GM12872 (cell line): Measurements from ENCODE around the gene KRT26.

ENCODE experiments used
- CTCF ChIP-seq: IDR thresholded peaks from 3 replicates; pipeline ENCODE4 v1.5.1; 2011; ENCODE audit warnings: low read depth, mild to moderate bottlenecking, low read length, moderate library complexity; ENCODE audit not compliant: insufficient read depth

The KRT26 gene

DNA sequence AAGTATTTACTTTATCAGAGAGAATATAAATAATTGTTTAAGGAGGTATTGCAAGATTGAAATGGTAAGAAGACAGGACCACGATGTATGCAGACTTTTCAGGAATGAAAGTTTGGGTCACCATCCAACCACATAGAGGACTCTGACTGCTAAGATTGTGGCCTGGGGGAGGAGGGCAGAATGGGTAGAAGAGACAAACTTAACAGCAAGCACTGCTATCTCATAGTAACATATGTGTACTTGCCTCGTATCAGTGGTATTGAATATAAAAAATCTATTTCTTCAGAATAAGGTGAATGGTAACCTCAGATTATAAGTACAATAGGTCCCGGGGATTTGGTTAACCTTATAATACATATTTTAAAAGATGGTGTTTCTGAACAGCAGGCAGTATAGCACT is 44.6 kb upstream of the KRT26 start:
- TF ChIP-seq CTCF: no peak

DNA sequence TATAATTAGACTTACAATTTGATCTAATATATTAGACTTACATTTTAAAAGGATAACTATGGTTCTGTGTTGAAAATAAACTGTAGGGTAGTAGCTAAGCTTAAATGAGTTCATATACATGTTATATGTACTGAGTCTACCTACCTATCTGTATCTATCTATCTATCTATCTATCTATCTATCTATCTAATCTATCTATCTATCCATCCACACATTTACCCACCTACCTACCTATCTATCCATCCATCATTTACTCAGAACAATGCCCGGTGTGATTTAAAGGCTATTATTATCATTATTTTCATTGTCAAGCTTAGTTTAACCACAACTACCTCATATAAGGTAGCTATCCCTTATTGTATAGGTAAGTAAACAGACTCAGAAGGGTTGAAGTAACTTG is 43.4 kb upstream of the KRT26 start:
- TF ChIP-seq CTCF: no peak

DNA sequence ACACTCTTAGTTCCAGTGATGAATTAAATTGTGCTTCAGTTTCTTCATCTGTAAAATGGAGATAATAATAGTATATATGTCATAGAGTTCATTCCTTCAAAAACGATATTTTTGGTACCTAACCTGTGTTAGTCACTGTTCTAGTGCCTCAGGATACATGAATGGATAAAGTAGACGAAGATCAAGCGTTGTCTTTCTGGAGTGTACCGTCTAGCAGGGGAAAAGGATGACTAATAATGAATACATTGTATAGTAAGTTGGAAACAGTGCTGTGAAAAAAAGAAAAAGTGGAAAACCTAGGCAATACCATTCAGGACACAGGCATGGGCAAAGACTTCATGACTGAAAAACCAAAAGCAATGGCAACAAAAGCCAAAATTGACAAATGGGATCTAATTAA is 41.8 kb upstream of the KRT26 start:
- no peak for TF ChIP-seq CTCF

GRCh38 chr17:40812639-40813038 is 40.6 kb upstream of the KRT26 start:
- TF ChIP-seq CTCF: no peak

GRCh38 chr17:40810494-40810893 is 38.5 kb upstream of the KRT26 start:
- TF ChIP-seq CTCF: no peak

- TF ChIP-seq CTCF: no peak
These were observed 37.9 kb upstream of the KRT26 start for GRCh38 chr17:40809721-40810421.

- TF ChIP-seq CTCF: no peak
These were observed 34.1 kb upstream of the KRT26 start for GRCh38 chr17:40806131-40806530.
